ENCODE results near the gene ARHGAP31.
A peak's percentile ranks its signal among the peaks of the same experiment; 100 is the strongest.

Gene ARHGAP31

DNA sequence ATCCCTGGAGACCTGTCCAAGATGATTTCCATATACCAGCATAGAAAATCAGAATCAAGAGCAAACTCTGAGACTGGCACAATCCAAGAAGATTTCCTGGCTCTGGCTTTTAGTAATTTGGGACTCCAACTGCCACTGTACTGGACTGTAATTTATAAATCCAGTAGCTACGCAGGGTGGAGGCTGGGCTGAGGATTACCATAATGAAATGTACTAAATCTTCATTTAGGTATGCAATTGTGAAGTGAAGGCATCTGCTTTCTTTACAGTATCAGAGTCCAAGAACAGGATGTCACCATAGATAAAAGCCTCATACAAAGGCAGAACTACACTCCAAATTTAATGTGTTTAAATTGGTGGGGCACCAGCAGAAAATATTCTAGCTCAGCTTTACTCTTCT lies 122.7 kb downstream of the ARHGAP31 start:
- no peak for DNase-seq (ENCODE audit: low read depth)
- no peak overlapping the region for H3K4me3 ChIP-seq (ENCODE audit: low read length)
- TF ChIP-seq, protein P1, sequence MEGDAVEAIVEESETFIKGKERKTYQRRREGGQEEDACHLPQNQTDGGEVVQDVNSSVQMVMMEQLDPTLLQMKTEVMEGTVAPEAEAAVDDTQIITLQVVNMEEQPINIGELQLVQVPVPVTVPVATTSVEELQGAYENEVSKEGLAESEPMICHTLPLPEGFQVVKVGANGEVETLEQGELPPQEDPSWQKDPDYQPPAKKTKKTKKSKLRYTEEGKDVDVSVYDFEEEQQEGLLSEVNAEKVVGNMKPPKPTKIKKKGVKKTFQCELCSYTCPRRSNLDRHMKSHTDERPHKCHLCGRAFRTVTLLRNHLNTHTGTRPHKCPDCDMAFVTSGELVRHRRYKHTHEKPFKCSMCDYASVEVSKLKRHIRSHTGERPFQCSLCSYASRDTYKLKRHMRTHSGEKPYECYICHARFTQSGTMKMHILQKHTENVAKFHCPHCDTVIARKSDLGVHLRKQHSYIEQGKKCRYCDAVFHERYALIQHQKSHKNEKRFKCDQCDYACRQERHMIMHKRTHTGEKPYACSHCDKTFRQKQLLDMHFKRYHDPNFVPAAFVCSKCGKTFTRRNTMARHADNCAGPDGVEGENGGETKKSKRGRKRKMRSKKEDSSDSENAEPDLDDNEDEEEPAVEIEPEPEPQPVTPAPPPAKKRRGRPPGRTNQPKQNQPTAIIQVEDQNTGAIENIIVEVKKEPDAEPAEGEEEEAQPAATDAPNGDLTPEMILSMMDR (conservative IDR thresholded peaks at IDR 0.05; ENCODE audit: low read length) = no peak

DNA sequence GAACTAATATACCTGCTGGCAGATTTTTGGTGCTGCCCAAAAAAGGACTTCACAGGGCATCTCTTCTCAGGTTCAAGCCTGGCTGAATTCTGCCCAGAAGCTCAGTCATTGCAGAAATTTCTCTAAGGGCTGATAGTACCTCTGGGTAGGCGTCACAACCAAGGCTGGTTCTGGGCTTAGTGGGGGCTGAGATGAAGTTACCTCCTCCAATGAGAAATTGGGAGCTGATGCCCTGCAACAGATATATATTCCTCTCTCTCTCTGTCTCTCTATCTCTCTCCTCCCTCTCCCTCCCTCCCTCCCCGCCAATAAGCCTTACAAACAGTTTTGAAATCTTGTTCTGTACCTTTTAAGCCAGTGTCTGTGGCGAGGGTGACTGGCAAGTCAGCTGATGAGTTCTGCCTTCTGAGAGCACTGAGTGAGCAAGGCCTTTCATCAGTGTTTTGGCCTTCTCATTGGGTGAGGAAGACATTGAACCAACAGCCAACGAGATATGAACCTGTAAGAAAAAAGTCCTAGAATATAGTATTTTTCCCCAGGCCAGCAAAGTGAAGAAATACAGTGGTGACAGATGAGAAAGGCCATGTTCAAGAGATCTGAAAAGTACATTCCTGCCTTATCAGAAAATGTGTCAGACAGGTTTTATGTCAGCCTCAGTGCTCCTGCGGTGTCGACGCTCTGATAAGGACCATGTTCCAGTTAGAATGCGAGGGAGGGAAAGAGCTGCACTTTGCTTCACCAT lies 123.8 kb downstream of the ARHGAP31 start:
- DNase-seq (ENCODE audit: low read depth) = no peak

GRCh38 chr3:119418641-119419040 lies 124.5 kb downstream of the ARHGAP31 start:
- no peak overlapping the region for H3K4me3 ChIP-seq (ENCODE audit: low read length)
- TF ChIP-seq, protein P1 (conservative IDR thresholded peaks at IDR 0.05; ENCODE audit: low read length) = no peak
- no peak for DNase-seq (ENCODE audit: low read depth)

More for the DNA sequence above, 123.8 kb downstream of the ARHGAP31 start:
- TF ChIP-seq, protein P1 (conservative IDR thresholded peaks at IDR 0.05; ENCODE audit: low read length) = no peak
- H3K4me3 ChIP-seq (ENCODE audit: low read length) = no peak overlapping the region

GRCh38 chr3:119420196-119420595 lies 126.0 kb downstream of the ARHGAP31 start:
- no peak for DNase-seq (ENCODE audit: low read depth)
- TF ChIP-seq, protein P1 (conservative IDR thresholded peaks at IDR 0.05; ENCODE audit: low read length) = 0 out of 2 replicates have a peak, but pooled peaks have one; percentile 3

DNA sequence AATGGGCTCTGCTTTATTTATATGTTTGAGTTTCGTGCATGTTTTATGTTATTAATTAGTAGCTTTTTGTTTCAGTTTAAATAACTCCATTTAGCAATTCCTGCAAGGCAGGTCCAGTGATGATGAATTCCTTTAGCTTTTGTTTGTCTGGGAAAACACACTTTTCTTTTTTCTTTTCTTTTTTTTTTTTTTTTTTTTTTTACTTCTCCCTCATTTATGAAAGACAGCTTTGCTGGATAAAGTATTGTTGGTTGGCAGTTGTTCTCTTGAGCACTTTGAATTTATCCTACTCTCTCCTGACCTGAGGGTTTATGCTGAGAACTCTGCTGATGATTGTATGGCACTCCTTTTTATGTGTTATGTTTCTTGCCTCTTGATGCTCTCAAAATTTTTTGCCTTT lies 133.5 kb downstream of the ARHGAP31 start:
- H3K4me3 ChIP-seq (ENCODE audit: low read length) = no peak overlapping the region
- TF ChIP-seq, protein P1 (conservative IDR thresholded peaks at IDR 0.05; ENCODE audit: low read length) = no peak
- DNase-seq (ENCODE audit: low read depth) = no peak

More at GRCh38 chr3:119420196-119420595, 126.0 kb downstream of the ARHGAP31 start:
- H3K4me3 ChIP-seq (ENCODE audit: low read length) = no peak overlapping the region

DNA sequence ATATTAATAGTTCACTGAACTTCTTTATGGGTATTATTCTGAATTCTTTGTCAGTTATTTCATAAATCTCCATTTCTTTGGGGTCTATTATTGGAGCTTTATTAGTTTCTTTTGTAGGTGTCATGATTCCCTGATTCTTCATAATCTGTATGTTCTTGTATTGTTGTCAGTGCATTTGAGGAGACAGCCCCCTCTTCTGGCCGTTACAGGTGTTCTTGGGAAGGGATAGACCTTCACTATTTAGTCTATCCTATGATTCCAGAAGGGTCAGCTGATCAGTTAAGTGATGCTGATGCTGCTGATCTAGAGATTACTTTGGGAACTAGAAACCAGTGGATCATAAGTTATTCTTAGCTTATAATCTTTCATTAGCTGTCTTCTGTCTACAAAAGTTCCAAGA lies 134.4 kb downstream of the ARHGAP31 start:
- no peak for DNase-seq (ENCODE audit: low read depth)
- TF ChIP-seq, protein P1 (conservative IDR thresholded peaks at IDR 0.05; ENCODE audit: low read length) = no peak
- H3K4me3 ChIP-seq (ENCODE audit: low read length) = no peak overlapping the region

Data from AG10803 (cell line).